Loucy (cell line): ENCODE results near the gene SNRPA1.

Experiments used
- H2AFZ ChIP-seq: fragments of 200-600 bp; sonication (generic); 2 replicates; pipeline ENCODE4 v1.6.0; 2016; ENCODE audit warnings: antibody characterized with exemption, mild to moderate bottlenecking, low read length, moderate library complexity
- H3F3A ChIP-seq: fragments of 200-600 bp; 2 replicates; pipeline ENCODE4 v1.6.0; 2016; ENCODE audit warnings: antibody characterized with exemption, low read depth, mild to moderate bottlenecking
- H3K27me3 ChIP-seq: fragments of 200-600 bp; sonication (generic); 2 replicates; pipeline ENCODE4 v1.6.1; 2014; ENCODE audit warnings: low read length, mild to moderate bottlenecking; ENCODE audit not compliant: insufficient read depth, poor library complexity, severe bottlenecking
- H3K36me3 ChIP-seq: fragments of 200-600 bp; sonication (generic); 2 replicates; pipeline ENCODE4 v1.6.1; 2016; ENCODE audit warnings: low read length; ENCODE audit not compliant: insufficient read depth
- H3K4me1 ChIP-seq: fragments of 200-600 bp; sonication (generic); 2 replicates; pipeline ENCODE4 v1.5.1; 2014; ENCODE audit warnings: low read length, mild to moderate bottlenecking; ENCODE audit not compliant: insufficient read depth, poor library complexity, severe bottlenecking
- H3K4me2 ChIP-seq: fragments of 200-600 bp; sonication (generic); 2 replicates; pipeline ENCODE4 v1.6.0; 2014; ENCODE audit warnings: antibody characterized with exemption, low read length, low read depth, mild to moderate bottlenecking; ENCODE audit not compliant: poor library complexity, severe bottlenecking
- H3K4me3 ChIP-seq: fragments of 200-600 bp; sonication (generic); 2 replicates; pipeline ENCODE4 v1.5.1; 2014; ENCODE audit warnings: low read length, mild to moderate bottlenecking, mixed read lengths; ENCODE audit not compliant: poor library complexity, severe bottlenecking
- H3K79me2 ChIP-seq: fragments of 200-600 bp; sonication (generic); 2 replicates; pipeline ENCODE4 v1.6.1; 2014; ENCODE audit warnings: low read length; ENCODE audit not compliant: insufficient read depth
- H3K9ac ChIP-seq: fragments of 200-600 bp; sonication (generic); 2 replicates; pipeline ENCODE4 v1.6.0; 2014; ENCODE audit warnings: mild to moderate bottlenecking, low read depth, low read length, moderate library complexity; ENCODE audit not compliant: poor library complexity, severe bottlenecking
- H3K9me2 ChIP-seq: fragments of 200-600 bp; sonication (generic); replicated peaks from 2 replicates; pipeline ENCODE4 v1.6.1; 2016; ENCODE audit warnings: low read depth, low read length, mixed read lengths
- H3K9me3 ChIP-seq: fragments of 200-600 bp; sonication (generic); 2 replicates; pipeline ENCODE4 v1.6.1; 2014; ENCODE audit warnings: mild to moderate bottlenecking, antibody characterized with exemption, low read length, low read depth; ENCODE audit not compliant: insufficient read depth
- H4K20me1 ChIP-seq: fragments of 200-600 bp; sonication (generic); 2 replicates; pipeline ENCODE4 v1.6.0; 2014; ENCODE audit warnings: antibody characterized with exemption, low read length, mild to moderate bottlenecking; ENCODE audit not compliant: insufficient read depth, poor library complexity, severe bottlenecking
- CTCF ChIP-seq: fragments of 200-600 bp; sonication (generic); conservative IDR thresholded peaks from 2 replicates; pipeline ENCODE4 v1.5.1; 2014; ENCODE audit warnings: mild to moderate bottlenecking, antibody characterized with exemption, low read length
- EZH2phosphoT487 ChIP-seq: fragments of 200-600 bp; IDR thresholded peaks from 2 replicates; pipeline ENCODE4 v1.6.1; 2018; ENCODE audit warnings: antibody characterized with exemption, mild to moderate bottlenecking, moderate library complexity, borderline replicate concordance

The SNRPA1 gene

GRCh38 chr15:101303408-101303807 is 8.4 kb upstream of the SNRPA1 start:
- Histone ChIP-seq H2AFZ (no peak overlapping the region), H3K9ac (no peak overlapping the region), H3K9me3 (no peaks in the 10 kb centered on the region), H3K9me2 (no peaks in the 10 kb centered on the region), H3K4me1 (no peaks in the 10 kb centered on the region), H3K4me2 (no peak overlapping the region), H4K20me1 (no peaks in the 10 kb centered on the region), H3K4me3 (no peak overlapping the region), H3F3A (no peaks in the 10 kb centered on the region), H3K27me3 (no peaks in the 10 kb centered on the region), H3K79me2 (no peaks in the 10 kb centered on the region), H3K36me3 (no peaks in the 10 kb centered on the region)
- TF ChIP-seq EZH2phosphoT487 (no peak), CTCF (no peak)

GRCh38 chr15:101296418-101297405 is 1.7 kb upstream of the SNRPA1 start:
- H3K36me3 ChIP-seq, result no peaks in the 10 kb centered on the region
- H3K4me2 ChIP-seq, result peak overlapping the region; percentile 87
- no peaks in the 10 kb centered on the region for H3K27me3 ChIP-seq
- H3K9ac ChIP-seq, result peak overlapping the region; percentile 92
- H3K79me2 ChIP-seq, result peaks cover 37% of the 10 kb centered on the region
- no peaks in the 10 kb centered on the region for H3K9me3 ChIP-seq
- peak overlapping the region; percentile 97 for H3K4me3 ChIP-seq
- H3K4me1 ChIP-seq, result peaks cover 25% of the 10 kb centered on the region
- H3K9me2 ChIP-seq, result no peaks in the 10 kb centered on the region
- H3F3A ChIP-seq, result peaks cover 5% of the 10 kb centered on the region; the same call in 1 of the 2 replicates
- no peak overlapping the region for H2AFZ ChIP-seq
- H4K20me1 ChIP-seq, result peaks cover 28% of the 10 kb centered on the region
- TF ChIP-seq CTCF (no peak), EZH2phosphoT487 (no peak)

GRCh38 chr15:101295607-101296161 is 636 bp upstream of the SNRPA1 start:
- H3K27me3 ChIP-seq, result no peaks in the 10 kb centered on the region

More at GRCh38 chr15:101295607-101296161, 636 bp upstream of the SNRPA1 start:
- Histone ChIP-seq H3K9me3 (no peaks in the 10 kb centered on the region), H3K9ac (peak overlapping the region; percentile 92), H3K4me2 (peak overlapping the region; percentile 87), H3K9me2 (no peaks in the 10 kb centered on the region), H2AFZ (peak overlapping the region; percentile 86), H3K4me3 (peak overlapping the region; percentile 97), H3F3A (peaks cover 5% of the 10 kb centered on the region; the same call in 1 of the 2 replicates), H4K20me1 (peaks cover 37% of the 10 kb centered on the region), H3K79me2 (peaks cover 48% of the 10 kb centered on the region), H3K36me3 (no peaks in the 10 kb centered on the region), H3K4me1 (peaks cover 34% of the 10 kb centered on the region)
- TF ChIP-seq EZH2phosphoT487, result no peak
- TF ChIP-seq CTCF, result no peak
